OCI-LY1 (cell line): ENCODE data around the gene RBM44.

Experiments used
- CTCF ChIP-seq: fragments of 200-600 bp; sonication (generic), shearing (Covaris generic); IDR thresholded peaks from 2 replicates; pipeline ENCODE4 v1.5.1; 2017; ENCODE audit warnings: mild to moderate bottlenecking, antibody characterized with exemption, low read length, moderate library complexity, mixed read lengths
- EZH2 ChIP-seq: fragments of 200-600 bp; sonication (generic), shearing (Covaris generic); IDR thresholded peaks from 2 replicates; pipeline ENCODE4 v1.8.0; 2017; ENCODE audit warnings: borderline replicate concordance, mixed run types, mild to moderate bottlenecking, antibody characterized with exemption, low read length, moderate library complexity, mixed read lengths

- TF ChIP-seq CTCF (no peak), EZH2 (no peak)
These were observed 8.2 kb upstream of the RBM44 start for GRCh38 chr2:237790353-237790752.
